Calu3 (cell line): Measurements from ENCODE around the gene CFI. TPM values are rescaled to one million over a fixed set of nuclear protein-coding genes. Genes with fewer than 3 reads are reported as not detected.

Experiments used
- total RNA-seq: library from RNA; stranded (reverse); gene quantifications from 2 replicates; pipeline ENCODE4 v1.2.3, GENCODE V29; 2022

Gene CFI
- total RNA-seq, 1 experiment from 2014 or later = 25.8 TPM

Other genes starting within 250 kb of the CFI start
- 11.8 and 14.7 TPM in 2 replicates for gene MCUB, start 241.8 kb downstream of the CFI start, total RNA-seq
- 16.1 and 22.3 TPM in 2 replicates for gene CASP6, start 98.6 kb downstream of the CFI start, total RNA-seq
- 45.0 and 45.4 TPM in 2 replicates for gene PLA2G12A, start 71.9 kb downstream of the CFI start, total RNA-seq
- gene GAR1, start 13.8 kb upstream of the CFI start, total RNA-seq = 20.8 and 23.7 TPM in 2 replicates
- 0.33 and 0.34 TPM in 2 replicates for gene RRH, start 26.0 kb upstream of the CFI start, total RNA-seq
- 0.09 and 0.22 TPM in 2 replicates for gene LRIT3, start 46.1 kb upstream of the CFI start, total RNA-seq
- gene EGF, start 110.9 kb upstream of the CFI start, total RNA-seq = 1.4 and 1.6 TPM in 2 replicates